GM11168 (cell line): ENCODE measurements around the gene LHX3.

Source experiments
- in situ Hi-C: fragments of 300-500 bp; cut with MboI; formaldehyde crosslinking; loops from one replicate; pipeline ENCODE4 v1.12.0; 2022; ENCODE audit warnings: low sequenced_read_pairs; ENCODE audit not compliant: unreplicated experiment

LHX3 gene

DNA sequence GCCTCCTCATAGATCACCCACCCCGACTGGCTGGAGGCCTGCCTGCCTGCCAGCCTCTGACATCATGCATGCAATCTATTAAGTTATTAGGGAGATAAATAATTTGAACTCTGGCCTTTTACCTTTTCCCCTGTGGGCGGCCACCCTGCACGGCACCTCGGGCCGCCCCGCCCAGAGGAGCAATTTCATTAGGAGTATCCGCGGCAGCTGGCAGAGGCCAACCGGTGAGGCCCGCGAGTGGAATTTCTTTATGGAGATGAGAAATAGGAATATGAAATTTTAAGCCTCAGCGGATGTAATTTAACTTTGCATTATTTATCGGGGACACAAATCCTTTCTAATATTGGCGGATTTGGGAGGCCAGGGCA, 22.5 kb downstream of the LHX3 start:
- in situ Hi-C loops: no loop called here

DNA sequence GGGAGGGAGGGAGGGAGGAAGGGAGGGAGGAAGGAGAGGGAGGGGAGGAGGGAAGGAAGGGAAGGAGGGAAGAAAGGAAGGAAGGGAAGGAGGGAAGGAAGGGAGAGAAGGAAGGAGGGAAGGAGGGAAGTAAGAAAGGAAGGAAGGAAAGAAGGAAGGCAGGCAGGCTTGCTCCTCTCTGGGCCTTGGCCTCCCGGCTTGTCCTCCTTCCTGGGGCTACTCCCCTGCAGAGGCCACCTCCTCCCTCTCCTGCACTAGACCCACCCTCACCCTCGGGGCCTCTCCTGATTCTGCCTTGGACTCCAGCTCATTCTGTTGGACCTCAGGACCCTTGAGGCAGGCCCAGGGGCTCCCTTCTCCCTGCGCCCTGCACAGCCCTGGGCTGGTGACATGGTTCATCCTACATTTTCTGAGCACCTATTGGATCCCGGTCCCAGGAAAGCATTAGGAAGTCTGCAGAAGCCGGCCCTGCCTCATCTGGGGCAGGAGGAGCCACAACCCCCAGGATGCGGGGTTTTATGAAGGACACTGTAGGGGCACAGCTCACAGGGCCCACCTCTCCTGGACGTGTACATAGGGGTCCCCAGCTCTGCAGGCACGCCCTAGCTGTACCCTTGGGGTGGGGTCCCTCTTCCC, 23.0 kb downstream of the LHX3 start:
- in situ Hi-C loops: no loop called here

DNA sequence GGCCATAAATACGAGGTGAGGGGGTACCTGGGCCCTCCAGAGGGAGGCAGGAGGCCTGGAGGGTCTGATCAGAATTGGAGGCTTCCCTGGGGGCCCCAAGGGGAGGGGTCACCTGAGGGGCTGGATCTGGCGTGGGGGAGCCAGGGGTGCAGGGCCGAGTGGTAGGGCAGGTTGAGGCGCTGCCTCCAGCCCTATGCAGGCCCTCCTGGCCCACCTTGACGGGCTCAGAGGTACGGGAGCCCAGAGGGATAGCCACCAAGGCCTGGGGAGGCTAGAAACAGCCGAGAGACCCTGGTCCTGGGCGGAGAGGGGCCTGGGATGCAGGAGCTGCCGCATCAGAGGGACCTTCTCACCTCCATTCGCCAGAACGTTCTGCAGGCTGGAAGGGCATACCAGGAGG, 24.3 kb downstream of the LHX3 start:
- in situ Hi-C loops: no loop called here

DNA sequence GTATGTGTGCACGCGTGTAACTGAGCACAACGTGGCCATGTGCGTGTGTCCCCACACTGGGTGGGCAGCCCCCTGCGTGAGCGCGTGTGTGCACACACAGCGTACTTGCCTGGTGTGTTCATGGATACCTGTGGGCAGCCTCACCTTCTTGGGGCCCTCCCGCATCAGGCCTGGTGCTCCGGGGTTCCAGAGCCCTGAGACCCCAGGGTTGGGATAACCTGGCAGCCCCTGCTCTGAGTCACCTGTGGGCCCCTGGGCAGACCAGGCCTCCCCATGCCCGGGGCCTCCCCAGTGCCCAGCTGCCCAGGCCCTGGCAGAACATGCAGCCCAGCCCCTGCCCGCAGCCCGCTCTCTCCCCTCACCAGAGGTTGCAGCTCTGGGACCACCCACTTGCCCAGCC, 25.2 kb downstream of the LHX3 start:
- in situ Hi-C loops: loop anchor here (10.0 kb wide), 1 partner anchor 105 kb away; no protein-coding TSS in a partner anchor

DNA sequence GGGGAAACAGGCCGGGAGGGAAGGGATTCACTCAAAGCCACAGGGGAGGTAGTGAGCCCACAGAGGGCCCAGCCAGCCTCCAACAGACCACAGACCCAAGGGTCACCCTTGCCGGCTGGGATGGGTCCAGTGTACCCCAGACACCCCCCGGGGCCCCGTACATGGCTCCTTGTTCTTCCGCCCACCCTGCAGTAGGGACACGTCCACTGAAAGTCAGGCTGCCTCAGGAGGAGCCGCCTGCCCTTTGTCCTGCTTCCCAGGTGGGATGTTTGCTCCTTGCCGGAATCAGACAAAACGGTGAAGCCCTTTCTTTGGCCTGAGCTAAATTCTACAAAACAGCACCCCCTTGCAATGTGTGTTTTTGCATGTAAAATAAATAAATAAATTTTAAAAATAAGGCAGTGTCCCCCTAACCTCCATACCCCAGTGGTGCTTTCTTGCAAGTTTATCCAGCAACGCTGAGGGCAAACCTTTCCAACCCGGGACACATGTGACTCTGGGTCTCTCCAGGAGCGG, 25.8 kb downstream of the LHX3 start:
- in situ Hi-C loops: loop anchor here (10.0 kb wide), 1 partner anchor 106 kb away; no protein-coding TSS in a partner anchor

DNA sequence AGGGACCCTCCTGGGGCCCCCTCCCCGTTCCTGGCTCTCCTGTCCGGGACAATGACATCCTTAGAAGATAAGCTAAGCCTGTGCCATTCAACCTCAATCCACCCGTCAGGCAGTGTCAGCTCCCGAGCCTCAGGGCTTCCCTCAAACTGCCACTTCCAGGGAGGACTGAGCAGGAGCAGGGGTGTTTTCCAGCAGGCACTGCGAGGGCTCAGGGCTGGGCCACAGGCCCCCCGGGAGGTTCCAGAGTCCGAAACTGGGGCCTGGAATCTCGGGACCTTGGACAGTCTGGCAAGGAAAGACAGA, 26.2 kb downstream of the LHX3 start:
- in situ Hi-C loops: loop anchor here (10.0 kb wide), 1 partner anchor 106 kb away; no protein-coding TSS in a partner anchor

DNA sequence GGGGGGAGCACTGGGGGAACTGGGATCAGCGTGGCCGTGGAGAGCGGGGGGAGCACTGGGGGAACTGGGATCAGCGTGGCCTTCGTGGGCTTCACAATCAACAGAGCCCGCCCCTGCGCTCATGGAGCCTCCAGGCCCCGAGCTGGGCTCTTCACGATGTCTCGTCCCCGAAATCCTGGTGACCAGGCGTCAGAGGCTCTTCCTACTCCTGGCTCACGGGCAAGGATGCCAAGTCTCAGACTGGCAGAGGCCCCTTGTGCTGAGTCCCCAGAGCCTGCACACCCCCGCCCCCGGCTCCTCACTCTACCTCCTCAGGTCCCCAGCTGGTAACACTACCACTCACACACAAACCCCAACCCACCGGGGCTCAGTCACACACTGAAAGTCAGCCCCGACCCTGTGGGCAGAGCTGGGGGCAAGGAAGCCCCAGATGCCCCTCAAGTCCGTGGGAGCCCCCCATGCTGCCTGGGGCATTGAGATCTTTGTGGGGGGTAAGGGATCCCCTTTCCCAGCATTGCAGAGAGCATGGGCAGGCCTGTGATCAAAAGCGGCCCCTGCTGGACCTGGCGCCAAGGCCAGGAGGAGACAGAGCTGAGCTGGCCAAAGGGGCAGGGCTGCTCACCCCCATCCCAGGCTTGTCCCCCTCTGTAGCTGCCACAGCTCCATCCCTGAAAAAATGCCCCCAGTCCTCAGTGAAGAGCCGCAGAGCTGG, 26.7 kb downstream of the LHX3 start:
- in situ Hi-C loops: loop anchor here (10.0 kb wide), 1 partner anchor 107 kb away; no protein-coding TSS in a partner anchor

DNA sequence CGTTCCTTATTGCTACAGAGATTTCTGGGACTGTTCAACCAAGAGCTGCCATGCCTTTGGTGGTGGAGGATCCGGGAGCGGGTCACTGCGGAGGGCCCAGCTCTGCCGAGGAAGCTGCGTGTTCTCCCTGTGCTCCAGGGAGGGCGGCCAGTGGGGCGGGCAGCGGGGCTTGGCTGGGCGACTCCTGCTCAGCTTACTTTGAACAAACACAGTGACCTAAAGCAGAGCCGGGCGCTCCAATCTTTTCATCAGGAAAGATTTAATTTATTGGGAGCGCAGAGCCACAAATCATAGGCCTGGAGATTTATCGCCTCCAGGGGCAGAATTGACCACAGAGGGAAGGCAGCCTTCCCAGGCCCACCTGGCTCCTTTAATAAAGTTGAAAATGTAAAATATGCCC, 27.7 kb downstream of the LHX3 start:
- in situ Hi-C loops: loop anchor here (10.0 kb wide), 1 partner anchor 108 kb away; no protein-coding TSS in a partner anchor

DNA sequence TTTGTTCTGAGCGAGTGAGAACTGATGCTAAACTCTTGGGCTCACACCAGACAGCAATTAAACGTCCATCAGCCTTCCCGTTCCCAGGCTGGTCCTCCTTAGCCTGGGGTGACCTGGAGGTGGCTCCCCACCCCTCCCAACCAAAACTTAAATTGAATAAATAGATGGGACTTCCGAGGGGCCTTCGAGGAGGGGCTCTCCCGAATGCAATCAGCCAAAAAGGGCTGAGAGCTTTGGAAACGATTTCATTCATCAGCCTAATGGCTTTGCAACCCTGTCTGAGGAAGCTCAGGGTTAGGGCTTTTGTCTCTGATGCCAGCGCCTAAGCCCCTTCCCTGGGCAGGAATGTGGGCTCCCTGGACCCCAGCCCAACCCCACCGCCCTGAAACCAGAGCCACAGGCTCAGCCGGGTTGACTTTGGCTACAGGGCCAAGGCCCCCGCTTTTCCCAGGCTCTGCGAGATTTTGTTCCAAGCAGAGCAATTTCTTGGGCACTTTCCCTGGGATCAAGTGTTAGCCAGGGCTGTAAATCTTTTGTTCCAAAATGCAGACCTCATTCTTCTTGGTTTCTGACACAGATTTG, 29.2 kb downstream of the LHX3 start:
- in situ Hi-C loops: loop anchor here (10.0 kb wide), 1 partner anchor 109 kb away; no protein-coding TSS in a partner anchor

DNA sequence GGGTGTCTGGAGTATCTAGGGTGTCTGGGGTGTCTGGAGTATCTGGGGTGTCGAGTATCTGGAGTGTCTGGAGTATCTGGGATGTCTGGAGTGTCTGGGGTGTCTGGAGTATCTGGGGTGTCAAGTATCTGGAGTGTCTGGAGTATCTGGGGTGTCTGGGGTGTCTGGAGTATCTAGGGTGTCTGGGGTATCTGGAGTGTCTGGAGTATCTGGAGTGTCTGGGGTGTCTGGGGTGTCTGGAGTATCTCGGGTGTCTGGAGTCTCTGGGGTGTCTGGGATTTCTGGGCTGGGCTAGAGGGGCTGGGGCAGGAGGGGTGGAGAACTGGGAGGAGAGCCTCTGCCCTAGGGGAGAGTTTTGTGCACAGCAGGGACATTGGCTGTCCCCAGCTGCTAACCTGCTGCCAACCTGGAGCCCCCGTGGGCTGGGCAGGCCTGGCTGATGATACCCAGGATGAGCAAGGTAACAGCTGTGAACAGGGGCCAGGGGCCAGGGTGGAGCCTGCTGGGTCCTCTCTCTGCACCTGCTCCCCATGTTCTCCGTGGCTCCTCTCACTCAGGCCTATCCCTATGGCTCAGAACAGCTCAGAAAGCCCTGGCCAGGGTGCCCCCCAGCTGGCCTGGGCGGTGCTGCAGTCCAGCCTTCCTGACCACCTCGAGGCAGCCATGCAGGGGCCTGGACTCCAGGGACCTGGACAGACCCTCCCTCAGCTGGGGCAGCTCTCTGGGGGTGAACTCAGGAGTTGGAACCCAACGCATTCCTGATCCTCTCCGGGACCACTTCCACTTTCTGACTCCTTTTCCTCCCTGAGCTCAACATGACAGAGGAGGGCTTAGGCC, 29.9 kb downstream of the LHX3 start:
- in situ Hi-C loops: loop anchor here (10.0 kb wide), 1 partner anchor 110 kb away; no protein-coding TSS in a partner anchor

DNA sequence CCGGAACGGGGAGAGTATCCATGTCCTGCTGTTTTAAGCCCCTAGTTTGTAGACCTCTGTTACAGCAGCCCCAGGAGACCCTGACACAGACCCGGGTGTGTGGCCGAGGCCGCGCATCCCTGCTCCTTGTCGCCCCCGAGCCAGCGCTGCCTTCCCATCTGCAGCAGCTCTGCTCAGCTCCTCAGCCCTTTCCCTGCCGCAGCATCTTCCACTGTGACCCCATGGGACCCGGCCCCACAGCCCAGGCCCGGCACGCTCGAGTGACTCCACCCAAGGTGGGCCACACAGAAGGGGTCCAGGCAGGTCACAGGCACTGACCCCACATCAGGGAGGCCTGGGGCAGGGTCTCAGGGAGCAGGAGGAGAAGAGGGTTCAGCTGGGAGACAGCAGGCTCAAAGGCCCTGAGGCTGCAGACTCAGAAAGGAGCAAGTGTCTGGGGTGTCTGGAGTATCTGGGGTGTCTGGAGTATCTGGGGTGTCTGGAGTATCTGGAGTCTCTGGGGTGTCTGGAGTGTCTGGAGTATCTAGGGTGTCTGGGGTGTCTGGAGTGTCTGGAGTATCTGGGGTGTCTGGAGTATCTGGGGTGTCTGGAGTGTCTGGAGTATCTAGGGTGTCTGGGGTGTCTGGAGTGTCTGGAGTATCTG, 31.2 kb downstream of the LHX3 start:
- in situ Hi-C loops: loop anchor here (10.0 kb wide), 1 partner anchor 111 kb away; no protein-coding TSS in a partner anchor

DNA sequence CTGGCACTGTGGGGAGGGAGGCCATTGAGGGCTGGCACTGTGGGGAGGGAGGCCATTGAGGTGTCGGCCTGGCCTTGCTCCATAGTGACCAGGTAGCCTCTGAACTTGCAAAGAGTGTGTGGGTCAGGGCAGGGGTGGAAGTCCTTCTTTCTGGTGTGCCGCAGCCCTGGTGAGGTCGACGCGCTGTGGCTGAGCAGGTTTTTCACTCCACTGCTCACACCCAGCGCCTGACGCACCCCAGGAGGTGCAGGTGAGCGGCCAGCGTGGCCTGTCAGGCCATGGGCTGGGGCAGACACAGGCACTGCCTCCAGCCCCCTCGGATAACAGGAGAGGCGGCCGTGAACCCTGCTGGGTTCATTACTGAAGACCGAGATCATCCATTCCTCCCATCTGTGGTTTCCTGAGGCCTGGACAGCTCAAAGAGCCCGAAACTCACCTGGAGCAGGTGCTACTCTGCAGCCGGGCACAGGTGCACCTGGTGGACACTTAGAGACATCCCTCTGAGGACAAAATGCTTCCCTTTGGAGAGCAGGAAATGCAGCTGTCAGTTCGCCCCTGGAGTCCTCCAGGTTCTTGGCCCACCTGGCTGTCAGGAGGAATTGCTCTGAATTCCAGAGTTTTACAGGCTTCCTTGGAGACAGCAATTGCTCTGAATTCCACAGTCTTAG, 32.4 kb downstream of the LHX3 start:
- in situ Hi-C loops: loop anchor here (10.0 kb wide), 1 partner anchor 112 kb away; no protein-coding TSS in a partner anchor

DNA sequence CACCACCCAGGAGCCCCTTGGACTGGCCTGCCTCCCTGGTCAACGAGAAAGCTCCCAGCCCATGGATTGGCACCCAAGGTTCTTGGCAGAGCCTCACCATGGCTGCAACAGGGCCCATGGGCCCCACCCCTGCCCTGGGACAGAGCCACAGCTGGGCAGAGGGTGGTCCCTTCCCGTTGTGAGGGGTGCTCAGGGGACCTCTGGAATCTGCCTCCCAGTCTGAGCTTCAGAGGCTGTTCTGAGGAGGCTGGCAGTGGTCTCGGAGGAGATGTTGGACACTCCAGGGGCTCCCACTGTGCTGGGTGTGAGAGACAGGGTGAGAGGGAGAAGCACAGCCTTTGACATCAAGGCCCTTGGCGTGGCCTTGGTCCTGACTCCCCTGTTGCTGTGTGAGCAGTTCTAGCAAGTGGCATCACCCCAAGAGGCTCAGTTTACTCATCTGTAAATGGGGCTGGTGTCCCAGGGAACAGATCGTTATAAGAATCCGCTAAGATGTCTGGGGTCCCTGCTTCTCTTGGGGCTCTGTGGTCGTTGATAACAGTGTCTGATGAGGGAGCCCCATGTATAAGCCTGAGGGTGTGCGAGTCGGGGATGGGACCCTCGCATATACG, 33.0 kb downstream of the LHX3 start:
- in situ Hi-C loops: loop anchor here (10.0 kb wide), 1 partner anchor 113 kb away; no protein-coding TSS in a partner anchor

DNA sequence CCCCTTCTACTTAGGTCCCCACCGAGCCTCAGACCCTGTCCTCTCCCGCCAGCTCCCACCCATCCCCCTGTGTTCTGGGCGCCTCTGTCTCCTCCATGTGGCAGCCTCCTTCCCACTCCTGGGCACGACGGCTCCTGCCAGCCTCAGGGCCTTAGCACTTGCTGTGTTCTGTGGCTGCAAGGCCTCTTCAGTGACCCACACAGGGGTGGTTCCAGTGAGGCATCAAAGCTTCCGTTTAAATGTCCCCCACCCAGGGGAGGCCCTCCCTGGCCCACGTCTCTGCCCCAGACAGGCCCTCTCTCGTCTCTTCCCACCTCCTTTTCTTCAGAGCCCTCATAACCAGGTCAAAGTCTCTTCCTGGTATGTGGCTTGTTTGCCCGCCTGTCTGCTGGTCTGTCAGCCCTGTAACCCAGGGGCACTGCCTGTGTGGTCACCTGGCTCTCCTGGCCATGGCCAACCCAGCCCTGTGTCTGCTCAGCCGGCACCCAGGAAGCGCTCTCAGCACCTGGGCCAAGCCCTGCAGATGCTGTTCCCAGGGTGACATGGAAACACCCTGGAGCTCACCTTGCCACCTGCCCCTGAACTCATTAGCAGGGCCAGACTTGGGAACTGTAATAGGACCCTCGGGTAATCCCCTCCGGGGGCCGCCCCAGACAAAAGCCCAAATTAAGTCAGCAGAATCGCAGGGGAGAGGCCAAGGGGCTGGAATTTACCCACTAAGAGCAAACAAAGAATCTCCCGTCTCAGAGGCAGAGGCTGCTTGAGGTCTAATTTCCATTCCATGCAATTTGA, 33.7 kb downstream of the LHX3 start:
- in situ Hi-C loops: loop anchor here (10.0 kb wide), 1 partner anchor 114 kb away; no protein-coding TSS in a partner anchor

DNA sequence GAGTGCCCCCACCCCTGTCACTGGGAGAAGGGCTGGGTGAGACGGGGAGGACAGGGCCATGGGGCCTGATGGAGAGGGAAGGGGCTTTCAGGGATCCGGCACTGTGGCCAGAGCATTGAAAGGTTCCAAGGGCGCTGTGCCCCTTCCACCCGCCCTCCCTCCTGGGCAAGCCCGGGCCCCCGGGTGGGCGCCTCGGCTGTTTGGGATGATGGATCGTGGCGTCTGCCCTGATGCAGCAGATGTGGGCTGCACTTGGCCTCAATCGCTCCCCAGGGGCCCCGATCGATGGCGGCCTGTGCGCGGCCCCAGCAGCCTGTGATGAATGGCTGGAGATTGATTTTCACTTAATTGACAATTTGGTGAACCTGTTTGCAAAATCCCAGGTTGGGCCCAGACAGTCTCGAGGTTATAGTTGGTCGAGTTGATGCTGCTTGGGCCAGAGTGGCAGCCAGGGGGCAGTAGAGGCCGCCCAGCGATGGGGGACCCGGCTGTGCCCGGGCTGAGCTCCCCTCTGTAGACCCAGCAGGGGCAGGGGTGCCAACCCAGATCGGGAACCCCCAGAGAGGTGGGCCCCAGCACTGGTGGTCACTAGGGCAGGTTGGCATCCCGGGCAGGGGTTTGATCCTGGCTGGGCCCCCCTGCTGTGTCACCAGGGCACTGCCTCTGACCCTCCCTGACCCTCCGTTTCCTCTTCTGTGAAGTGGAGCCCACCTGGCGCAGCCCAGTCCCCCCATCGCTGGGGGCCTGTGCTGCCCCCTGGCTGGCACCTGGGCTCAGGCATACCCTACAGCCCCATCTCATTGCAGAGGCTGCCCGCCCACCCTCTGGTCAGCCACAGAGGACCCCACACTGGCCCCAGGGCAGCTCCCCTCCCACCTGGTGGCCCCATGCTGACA, 34.7 kb downstream of the LHX3 start:
- in situ Hi-C loops: loop anchor here (10.0 kb wide), 1 partner anchor 115 kb away; no protein-coding TSS in a partner anchor

DNA sequence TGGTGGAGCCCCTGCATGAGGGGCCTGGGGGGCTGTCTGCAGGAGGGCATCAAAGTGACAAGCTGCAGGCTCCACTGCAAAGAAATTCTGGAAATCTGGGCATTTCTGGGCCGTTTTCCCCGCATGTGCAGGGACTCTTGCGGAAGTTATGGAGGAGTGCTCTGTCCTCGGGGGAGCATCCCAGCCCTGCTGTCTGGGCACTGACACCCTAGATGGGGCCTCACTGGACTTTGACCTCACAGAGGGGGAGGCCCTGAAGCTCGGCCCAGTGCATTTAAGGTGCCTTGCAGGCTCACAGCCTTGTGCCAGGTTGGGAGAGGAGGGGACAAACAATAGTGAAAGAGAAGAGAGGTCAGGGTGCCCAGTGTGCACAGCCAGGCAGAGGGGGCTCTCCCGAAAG, 35.4 kb downstream of the LHX3 start:
- in situ Hi-C loops: no loop called here
